ENCODE results near the gene TIA1. TPM values are rescaled to one million over a fixed set of nuclear protein-coding genes. Genes with fewer than 3 reads are reported as not detected.

TIA1 gene
- total and polyA plus RNA-seq, 2 experiments from 2014 or later = 64.8 to 160 TPM

- DNase-seq (ENCODE audit: low spot score) = no peak
- WGBS (ENCODE audit: low lambda C conversion rate, missing lambda C conversion rate) = 75% methylated on average over 1 of the region's 1 CpG
- TF ChIP-seq EZH2 (IDR thresholded peaks at IDR 0.05; ENCODE audit: borderline replicate concordance) (no peak), EZH2phosphoT487 (IDR thresholded peaks at IDR 0.05; ENCODE audit: low read depth, severe bottlenecking, unreplicated experiment) (no peak), CTCF (IDR thresholded peaks at IDR 0.05; ENCODE audit: poor library complexity) (no peak)
- Histone ChIP-seq H3K79me2 (peaks cover 59% of the 10 kb centered on the region), H3K27me3 (no peaks in the 10 kb centered on the region), H3K9me2 (replicated peaks; ENCODE audit: insufficient read depth) (no peaks in the 10 kb centered on the region), H2AFZ (no peak overlapping the region), H3K4me2 (peak overlapping the region; percentile 3), H4K20me1 (ENCODE audit: insufficient read depth, poor library complexity, severe bottlenecking) (no peaks in the 10 kb centered on the region), H3K27ac (no peak overlapping the region), H3K4me1 (ENCODE audit: insufficient read depth) (peaks cover 27% of the 10 kb centered on the region), H3K4me3 (no peak overlapping the region), H3K36me3 (replicated peaks; ENCODE audit: insufficient read depth, low read depth) (no peaks in the 10 kb centered on the region), H3K9me3 (ENCODE audit: low read depth) (no peaks in the 10 kb centered on the region)
Measured at GRCh38 chr2:70261501-70261900, 13.1 kb upstream of the TIA1 start.

GRCh38 chr2:70258532-70258875, 10.1 kb upstream of the TIA1 start:
- Histone ChIP-seq H2AFZ (peak overlapping the region; percentile 82), H3K79me2 (peaks cover 48% of the 10 kb centered on the region), H3K9me2 (replicated peaks; ENCODE audit: insufficient read depth) (no peaks in the 10 kb centered on the region), H3K4me3 (peak overlapping the region; percentile 87), H3K27ac (peak overlapping the region; percentile 99), H3K9me3 (ENCODE audit: low read depth) (no peaks in the 10 kb centered on the region), H3K4me1 (ENCODE audit: insufficient read depth) (peaks cover 27% of the 10 kb centered on the region), H4K20me1 (ENCODE audit: insufficient read depth, poor library complexity, severe bottlenecking) (no peaks in the 10 kb centered on the region), H3K36me3 (replicated peaks; ENCODE audit: insufficient read depth, low read depth) (no peaks in the 10 kb centered on the region), H3K4me2 (peak overlapping the region; percentile 96), H3K27me3 (no peaks in the 10 kb centered on the region)
- 2% methylated on average over 10 of the region's 12 CpGs for WGBS (ENCODE audit: low lambda C conversion rate, missing lambda C conversion rate)
- DNase-seq (ENCODE audit: low spot score) = peak; percentile 68
- TF ChIP-seq EZH2phosphoT487 (IDR thresholded peaks at IDR 0.05; ENCODE audit: low read depth, severe bottlenecking, unreplicated experiment) (no peak), EZH2 (IDR thresholded peaks at IDR 0.05; ENCODE audit: borderline replicate concordance) (no peak), CTCF (IDR thresholded peaks at IDR 0.05; ENCODE audit: poor library complexity) (no peak)

- 92% methylated on average over 8 of the region's 8 CpGs for WGBS (ENCODE audit: low lambda C conversion rate, missing lambda C conversion rate)
- H3K4me1 ChIP-seq (ENCODE audit: insufficient read depth) = peaks cover 16% of the 10 kb centered on the region
- peaks cover 23% of the 10 kb centered on the region for H3K79me2 ChIP-seq
- no peaks in the 10 kb centered on the region for H3K9me2 ChIP-seq (replicated peaks; ENCODE audit: insufficient read depth)
- no peak overlapping the region for H3K4me3 ChIP-seq
- H3K36me3 ChIP-seq (replicated peaks; ENCODE audit: insufficient read depth, low read depth) = no peaks in the 10 kb centered on the region
- no peaks in the 10 kb centered on the region for H3K27me3 ChIP-seq
- no peaks in the 10 kb centered on the region for H4K20me1 ChIP-seq (ENCODE audit: insufficient read depth, poor library complexity, severe bottlenecking)
- H3K27ac ChIP-seq = no peak overlapping the region
- no peaks in the 10 kb centered on the region for H3K9me3 ChIP-seq (ENCODE audit: low read depth)
- no peak overlapping the region for H3K4me2 ChIP-seq
- DNase-seq (ENCODE audit: low spot score) = no peak
- no peak overlapping the region for H2AFZ ChIP-seq
- TF ChIP-seq EZH2 (IDR thresholded peaks at IDR 0.05; ENCODE audit: borderline replicate concordance) (no peak), CTCF (IDR thresholded peaks at IDR 0.05; ENCODE audit: poor library complexity) (no peak), EZH2phosphoT487 (IDR thresholded peaks at IDR 0.05; ENCODE audit: low read depth, severe bottlenecking, unreplicated experiment) (no peak)
Measured at GRCh38 chr2:70255637-70256314, 7.3 kb upstream of the TIA1 start.

All from hepatocyte (in vitro differentiated cells).